ENCODE data around the gene UBAP2. TPM values are rescaled to one million over a fixed set of nuclear protein-coding genes. Genes with fewer than 3 reads are reported as not detected.

Gene UBAP2
- total RNA-seq, 1 donor from 2014 or later, result 15.8 TPM

DNA sequence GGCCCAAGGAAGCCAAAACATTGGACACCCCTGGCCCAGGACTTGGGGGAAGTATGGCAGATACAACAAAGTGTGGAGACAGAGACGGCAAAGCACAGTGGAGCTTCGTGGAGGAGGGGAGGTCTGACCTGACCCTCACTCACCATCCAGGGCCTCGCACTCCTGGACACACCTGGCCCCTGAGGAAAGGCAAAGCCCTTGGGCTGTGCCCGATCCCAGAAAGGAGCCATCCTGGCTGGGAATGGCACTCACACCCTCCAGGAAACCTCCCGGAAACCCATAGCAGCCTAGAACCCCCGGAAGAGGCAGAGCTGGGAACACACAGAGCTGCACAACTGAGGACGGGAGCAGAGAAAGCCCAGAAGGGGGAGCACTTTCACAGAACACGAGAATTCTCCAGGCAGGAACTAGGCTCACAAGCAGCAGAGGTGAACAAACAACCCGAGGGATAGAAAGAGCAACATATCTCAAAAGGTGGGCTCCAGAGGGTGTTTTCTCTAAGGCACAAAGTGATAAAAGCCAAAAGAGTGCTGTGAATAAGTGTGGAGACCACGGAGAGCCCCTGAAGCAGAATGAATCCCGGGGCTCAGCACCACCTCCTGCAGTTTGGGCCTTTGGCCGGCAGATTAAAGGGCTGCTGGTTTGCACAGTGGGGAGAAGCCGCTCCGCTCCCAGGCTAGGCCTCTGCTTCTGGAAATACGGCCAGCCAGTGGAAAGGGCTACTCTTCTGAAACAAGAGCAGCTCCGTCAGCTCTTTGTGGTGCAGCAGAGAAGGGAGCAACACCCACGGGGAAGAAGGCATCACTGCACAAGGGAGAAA is 123.5 kb downstream of the UBAP2 start:
- Histone ChIP-seq H3K4me3 (no peak overlapping the region), H3K9me3 (no peaks in the 10 kb centered on the region), H3K4me1 (peaks cover 2% of the 10 kb centered on the region in 2 donors), H3K27ac (peak overlapping the region in 1 of 2 donors; percentile 62), H3K27me3 (no peaks in the 10 kb centered on the region), H3K36me3 (peaks cover 57 to 77% of the 10 kb centered on the region in 2 donors)
- intact Hi-C loops (cut with DNase I), result loop anchor here (5.0 to 10.0 kb wide), 4 partner anchors 38 to 147 kb away; partner anchors contain the start of gene UBE2R2
- DNase-seq (ENCODE audit: low spot score in 2 of 2), result no peak
- TF ChIP-seq, protein P1, sequence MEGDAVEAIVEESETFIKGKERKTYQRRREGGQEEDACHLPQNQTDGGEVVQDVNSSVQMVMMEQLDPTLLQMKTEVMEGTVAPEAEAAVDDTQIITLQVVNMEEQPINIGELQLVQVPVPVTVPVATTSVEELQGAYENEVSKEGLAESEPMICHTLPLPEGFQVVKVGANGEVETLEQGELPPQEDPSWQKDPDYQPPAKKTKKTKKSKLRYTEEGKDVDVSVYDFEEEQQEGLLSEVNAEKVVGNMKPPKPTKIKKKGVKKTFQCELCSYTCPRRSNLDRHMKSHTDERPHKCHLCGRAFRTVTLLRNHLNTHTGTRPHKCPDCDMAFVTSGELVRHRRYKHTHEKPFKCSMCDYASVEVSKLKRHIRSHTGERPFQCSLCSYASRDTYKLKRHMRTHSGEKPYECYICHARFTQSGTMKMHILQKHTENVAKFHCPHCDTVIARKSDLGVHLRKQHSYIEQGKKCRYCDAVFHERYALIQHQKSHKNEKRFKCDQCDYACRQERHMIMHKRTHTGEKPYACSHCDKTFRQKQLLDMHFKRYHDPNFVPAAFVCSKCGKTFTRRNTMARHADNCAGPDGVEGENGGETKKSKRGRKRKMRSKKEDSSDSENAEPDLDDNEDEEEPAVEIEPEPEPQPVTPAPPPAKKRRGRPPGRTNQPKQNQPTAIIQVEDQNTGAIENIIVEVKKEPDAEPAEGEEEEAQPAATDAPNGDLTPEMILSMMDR (IDR thresholded peaks at IDR 0.05), result peak; percentile 33 to 63 (median 51)

DNA sequence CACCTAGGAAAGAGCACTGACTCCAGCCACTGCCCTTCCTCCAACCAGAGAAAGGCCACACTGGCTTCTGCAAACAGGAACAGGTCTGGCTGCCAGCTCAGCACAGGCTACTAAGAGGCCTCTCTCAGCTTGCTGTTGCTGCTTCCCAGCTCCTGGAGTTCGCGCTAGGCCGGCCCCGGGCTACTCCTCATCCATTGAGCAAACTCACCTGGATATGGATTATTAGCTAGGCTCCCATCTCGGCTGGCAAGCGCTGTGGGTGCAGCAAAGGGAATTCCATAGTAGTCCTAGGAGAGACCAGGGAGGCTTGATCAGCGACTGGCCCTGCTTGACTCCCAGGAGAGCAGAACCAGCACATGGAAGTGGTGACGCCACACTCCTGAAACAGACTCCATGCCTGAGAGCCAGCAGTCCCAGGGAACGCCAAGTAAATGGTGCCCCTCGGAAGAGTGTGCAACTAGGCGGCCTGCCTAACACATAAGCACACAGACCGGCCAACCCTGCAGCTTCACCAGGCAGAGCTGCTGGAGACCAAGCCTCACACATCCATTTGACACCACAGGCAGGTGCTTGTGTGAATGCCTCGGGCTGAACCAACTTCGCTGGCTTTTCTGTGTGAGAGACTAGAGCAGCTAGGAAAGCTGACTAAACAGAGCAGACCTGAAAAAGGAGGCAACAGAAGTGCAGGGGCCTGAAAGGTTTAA is 124.5 kb downstream of the UBAP2 start:
- DNase-seq (ENCODE audit: low spot score in 2 of 2), result no peak
- no peaks in the 10 kb centered on the region for H3K9me3 ChIP-seq
- TF ChIP-seq, protein P1 (IDR thresholded peaks at IDR 0.05), result no peak
- H3K36me3 ChIP-seq, result peaks cover 63 to 82% of the 10 kb centered on the region in 2 donors
- H3K4me3 ChIP-seq, result no peak overlapping the region
- H3K27ac ChIP-seq, result peak overlapping the region in 1 of 2 donors; percentile 62
- intact Hi-C loops (cut with DNase I), result loop anchor here (5.0 to 10.0 kb wide), 3 partner anchors 37 to 107 kb away; partner anchors contain the start of gene UBE2R2
- peaks cover 2% of the 10 kb centered on the region in 2 donors for H3K4me1 ChIP-seq
- H3K27me3 ChIP-seq, result no peaks in the 10 kb centered on the region

DNA sequence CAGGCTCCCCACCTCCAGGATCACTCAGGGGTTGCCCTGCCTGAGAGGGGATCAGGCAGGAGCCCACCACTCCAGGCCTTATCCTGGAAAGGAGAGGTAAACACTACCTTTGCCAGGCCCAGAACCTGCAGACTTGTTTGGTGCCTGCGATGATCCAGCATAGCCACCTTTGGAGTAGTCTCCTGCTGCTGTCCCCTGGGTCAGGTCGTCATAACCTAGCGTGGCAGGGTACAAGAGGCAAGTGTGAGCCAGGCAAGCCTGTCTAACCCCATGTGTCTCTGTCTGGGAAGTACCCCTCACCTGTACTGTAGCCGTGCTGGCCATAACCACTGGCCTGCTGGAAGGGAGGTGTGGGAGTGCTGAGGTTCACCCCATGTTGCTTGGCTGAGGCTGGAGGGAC is 125.6 kb downstream of the UBAP2 start:
- no peak for DNase-seq (ENCODE audit: low spot score in 2 of 2)
- Histone ChIP-seq H3K9me3 (no peaks in the 10 kb centered on the region), H3K27ac (peak overlapping the region in 1 of 2 donors; percentile 62), H3K4me3 (no peak overlapping the region), H3K36me3 (peaks cover 70 to 85% of the 10 kb centered on the region in 2 donors), H3K27me3 (no peaks in the 10 kb centered on the region), H3K4me1 (peaks cover 2% of the 10 kb centered on the region in 2 donors)
- TF ChIP-seq, protein P1 (IDR thresholded peaks at IDR 0.05), result no peak
- intact Hi-C loops (cut with DNase I), result loop anchor here (5.0 to 10.0 kb wide), 3 partner anchors 36 to 106 kb away; partner anchors contain the start of gene UBE2R2

DNA sequence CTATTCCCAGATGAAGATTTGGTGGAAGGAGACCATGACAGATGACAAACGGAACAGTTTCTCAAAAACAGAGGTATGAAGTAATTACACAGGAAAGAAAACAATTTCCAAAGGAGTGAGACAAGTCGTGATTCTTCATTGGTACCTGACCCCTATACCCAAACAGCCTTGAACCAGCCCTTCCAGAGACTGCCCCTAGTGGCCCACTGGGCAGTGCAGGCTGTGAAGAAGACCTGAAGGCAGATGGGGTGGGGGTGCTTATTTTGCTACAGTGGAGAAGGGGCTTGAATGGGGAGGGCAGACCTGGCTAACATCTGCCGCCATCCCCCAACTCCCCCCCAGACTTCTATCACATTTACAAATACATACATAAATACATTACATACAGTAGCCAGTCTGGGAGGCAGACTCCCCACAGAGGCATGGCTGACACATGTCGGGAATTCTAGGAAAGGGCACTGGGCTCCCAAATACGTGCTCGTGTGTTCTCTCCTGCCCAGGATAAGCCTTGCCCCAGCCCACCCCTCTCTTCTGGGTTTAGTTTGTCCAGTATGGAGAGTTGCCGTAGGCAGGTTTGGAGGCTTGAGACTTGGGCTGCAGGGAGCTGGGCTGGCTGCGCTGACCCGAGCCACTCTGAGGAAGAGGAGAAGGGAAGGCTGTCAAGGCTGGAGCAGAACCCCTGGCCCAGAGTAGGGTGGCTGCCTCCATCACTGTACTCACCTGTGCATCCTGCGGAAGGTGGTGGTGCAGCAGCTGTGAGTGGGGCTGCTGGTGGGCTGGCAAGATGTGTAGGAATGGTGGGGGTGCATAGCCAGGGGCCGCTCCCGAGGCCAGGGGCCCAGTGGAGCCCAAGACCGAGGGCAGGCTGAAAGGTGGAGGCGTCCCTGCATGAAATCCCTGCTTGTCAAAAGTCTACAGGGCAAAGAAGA is 126.5 kb downstream of the UBAP2 start:
- H3K9me3 ChIP-seq, result no peaks in the 10 kb centered on the region
- peaks cover 69 to 85% of the 10 kb centered on the region in 2 donors for H3K36me3 ChIP-seq
- TF ChIP-seq, protein P1 (IDR thresholded peaks at IDR 0.05), result peak; percentile 9 to 48 (median 46)
- no peak overlapping the region for H3K4me3 ChIP-seq
- no peak overlapping the region for H3K27ac ChIP-seq
- DNase-seq (ENCODE audit: low spot score in 2 of 2), result no peak
- peaks cover 2% of the 10 kb centered on the region in 2 donors for H3K4me1 ChIP-seq
- intact Hi-C loops (cut with DNase I), result loop anchor here (5.0 to 10.0 kb wide), 3 partner anchors 35 to 105 kb away; partner anchors contain the start of gene UBE2R2
- no peaks in the 10 kb centered on the region for H3K27me3 ChIP-seq

Data from ascending aorta (tissue), 2 donors.